Measurements from ENCODE around the gene MED26.
A peak's percentile ranks its signal among the peaks of the same experiment; 100 is the strongest.

The MED26 gene

DNA sequence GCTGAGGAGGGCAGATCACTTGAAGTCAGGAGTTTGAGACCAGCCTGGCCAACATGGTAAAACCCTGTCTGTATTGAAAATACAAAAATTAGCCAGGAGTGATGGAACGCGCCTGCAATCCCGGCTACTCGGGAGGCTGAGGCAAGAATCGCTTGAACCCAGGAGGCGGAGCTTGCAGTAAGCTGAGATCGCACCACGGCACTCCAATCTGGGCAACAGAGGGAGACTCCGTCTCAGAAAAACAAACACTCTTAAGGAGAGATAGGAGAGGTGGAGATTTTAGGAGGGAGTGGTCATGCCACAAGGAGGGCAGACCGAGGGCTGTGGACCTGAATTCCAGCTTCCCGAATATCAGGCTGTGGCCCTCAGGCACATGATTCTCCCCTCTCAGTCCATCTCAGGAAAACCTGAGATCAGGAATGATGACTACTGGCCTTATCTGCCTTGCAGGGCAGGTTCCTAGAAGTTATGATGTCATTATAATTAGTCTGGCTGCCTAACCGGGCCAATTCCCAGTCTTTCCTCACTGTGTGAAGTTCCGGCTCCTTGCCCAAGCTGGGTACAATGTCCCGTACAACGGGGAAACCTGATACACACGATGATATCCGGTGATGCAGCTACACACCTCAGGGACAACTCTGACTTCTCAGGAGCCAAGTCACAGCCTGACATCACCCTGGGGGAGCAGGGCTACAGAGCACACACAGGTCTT lies 58.2 kb downstream of the MED26 start (continued):
- TF ChIP-seq KLF1 (tag by site-specific recombination; IDR thresholded peaks at IDR 0.05), result peak; percentile 35; the same call in 1 of the 2 replicates
- TF ChIP-seq ZBTB7A (tag by site-specific recombination; IDR thresholded peaks at IDR 0.05; ENCODE audit: low read depth), result 0 out of 2 replicates have a peak, but pooled peaks have one; percentile 32
- TF ChIP-seq, protein P1, sequence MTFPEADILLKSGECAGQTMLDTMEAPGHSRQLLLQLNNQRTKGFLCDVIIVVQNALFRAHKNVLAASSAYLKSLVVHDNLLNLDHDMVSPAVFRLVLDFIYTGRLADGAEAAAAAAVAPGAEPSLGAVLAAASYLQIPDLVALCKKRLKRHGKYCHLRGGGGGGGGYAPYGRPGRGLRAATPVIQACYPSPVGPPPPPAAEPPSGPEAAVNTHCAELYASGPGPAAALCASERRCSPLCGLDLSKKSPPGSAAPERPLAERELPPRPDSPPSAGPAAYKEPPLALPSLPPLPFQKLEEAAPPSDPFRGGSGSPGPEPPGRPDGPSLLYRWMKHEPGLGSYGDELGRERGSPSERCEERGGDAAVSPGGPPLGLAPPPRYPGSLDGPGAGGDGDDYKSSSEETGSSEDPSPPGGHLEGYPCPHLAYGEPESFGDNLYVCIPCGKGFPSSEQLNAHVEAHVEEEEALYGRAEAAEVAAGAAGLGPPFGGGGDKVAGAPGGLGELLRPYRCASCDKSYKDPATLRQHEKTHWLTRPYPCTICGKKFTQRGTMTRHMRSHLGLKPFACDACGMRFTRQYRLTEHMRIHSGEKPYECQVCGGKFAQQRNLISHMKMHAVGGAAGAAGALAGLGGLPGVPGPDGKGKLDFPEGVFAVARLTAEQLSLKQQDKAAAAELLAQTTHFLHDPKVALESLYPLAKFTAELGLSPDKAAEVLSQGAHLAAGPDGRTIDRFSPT (tag by site-specific recombination; IDR thresholded peaks at IDR 0.05), result peak; percentile 71; the same call in 1 of the 2 replicates
- TF ChIP-seq ZNF791 (tag by site-specific recombination; IDR thresholded peaks at IDR 0.05), result no peak
- peak; percentile 67 for TF ChIP-seq ZBTB17 (tag by site-specific recombination; IDR thresholded peaks at IDR 0.05)
- TF ChIP-seq ZNF501 (tag by site-specific recombination; IDR thresholded peaks at IDR 0.05), result no peak
- TF ChIP-seq ZNF114 (tag by site-specific recombination; IDR thresholded peaks at IDR 0.05), result no peak
- TF ChIP-seq, protein P2, sequence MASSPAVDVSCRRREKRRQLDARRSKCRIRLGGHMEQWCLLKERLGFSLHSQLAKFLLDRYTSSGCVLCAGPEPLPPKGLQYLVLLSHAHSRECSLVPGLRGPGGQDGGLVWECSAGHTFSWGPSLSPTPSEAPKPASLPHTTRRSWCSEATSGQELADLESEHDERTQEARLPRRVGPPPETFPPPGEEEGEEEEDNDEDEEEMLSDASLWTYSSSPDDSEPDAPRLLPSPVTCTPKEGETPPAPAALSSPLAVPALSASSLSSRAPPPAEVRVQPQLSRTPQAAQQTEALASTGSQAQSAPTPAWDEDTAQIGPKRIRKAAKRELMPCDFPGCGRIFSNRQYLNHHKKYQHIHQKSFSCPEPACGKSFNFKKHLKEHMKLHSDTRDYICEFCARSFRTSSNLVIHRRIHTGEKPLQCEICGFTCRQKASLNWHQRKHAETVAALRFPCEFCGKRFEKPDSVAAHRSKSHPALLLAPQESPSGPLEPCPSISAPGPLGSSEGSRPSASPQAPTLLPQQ (tag by site-specific recombination; IDR thresholded peaks at IDR 0.05), result peak; percentile 64; the same call in 1 of the 2 replicates
- TF ChIP-seq ZNF366 (tag by site-specific recombination; conservative IDR thresholded peaks at IDR 0.05), result peak; percentile 96
- TF ChIP-seq IKZF3 (tag by site-specific recombination; IDR thresholded peaks at IDR 0.05), result peak; percentile 42; the same call in 1 of the 2 replicates
- TF ChIP-seq ZNF664 (tag by site-specific recombination; IDR thresholded peaks at IDR 0.05), result peak; percentile 99
- TF ChIP-seq ZNF354C (tag by site-specific recombination; IDR thresholded peaks at IDR 0.05; ENCODE audit: borderline replicate concordance, low read depth), result no peak
- no peak for TF ChIP-seq ZNF302 (tag by site-specific recombination; IDR thresholded peaks at IDR 0.05; ENCODE audit: low read depth)
- TF ChIP-seq ZBTB48 (tag by site-specific recombination; IDR thresholded peaks at IDR 0.05), result no peak
- TF ChIP-seq ATF2 (tag by site-specific recombination; IDR thresholded peaks at IDR 0.05; ENCODE audit: low read depth), result peak; percentile 98
- TF ChIP-seq ZFP37 (tag by site-specific recombination; IDR thresholded peaks at IDR 0.05), result peak; percentile 38; the same call in 1 of the 2 replicates
- no peak for TF ChIP-seq ZNF112 (tag by site-specific recombination; IDR thresholded peaks at IDR 0.05)
- TF ChIP-seq BCL11A (tag by site-specific recombination; IDR thresholded peaks at IDR 0.05; ENCODE audit: low read depth), result peak; percentile 16; the same call in 1 of the 2 replicates
- 0 out of 2 replicates have a peak, but pooled peaks have one; percentile 38 for TF ChIP-seq ZNF184 (tag by site-specific recombination; IDR thresholded peaks at IDR 0.05)
- peak; percentile 77; the same call in 1 of the 2 replicates for TF ChIP-seq ZNF24 (tag by site-specific recombination; IDR thresholded peaks at IDR 0.05)
- TF ChIP-seq KLF8 (tag by site-specific recombination; IDR thresholded peaks at IDR 0.05), result peak; percentile 62; the same call in 1 of the 2 replicates
- no peak for TF ChIP-seq ZNF16 (tag by site-specific recombination; IDR thresholded peaks at IDR 0.05; ENCODE audit: low read depth)
- no peak for TF ChIP-seq TCF7L2 (IDR thresholded peaks at IDR 0.05; ENCODE audit: borderline replicate concordance, low read depth, low read length)
- peak; percentile 97 for TF ChIP-seq ZBTB21 (tag by site-specific recombination; IDR thresholded peaks at IDR 0.05)

Measured in HEK293 (cell line).